GM12892 (cell line): ENCODE data around the gene YJEFN3.

ENCODE experiments used
- POLR2A ChIP-seq: IDR thresholded peaks from 2 replicates; pipeline ENCODE4 v1.6.1; 2011; ENCODE audit warnings: low read depth, low read length, control low read depth
- POLR2AphosphoS5 ChIP-seq: IDR thresholded peaks from 2 replicates; pipeline ENCODE4 v1.6.1; 2011; ENCODE audit warnings: low read depth, low read length, control low read depth
- TAF1 ChIP-seq: IDR thresholded peaks from 2 replicates; pipeline ENCODE4 v1.6.1; 2011; ENCODE audit warnings: low read depth, mild to moderate bottlenecking, control low read depth, low read length, borderline replicate concordance

DNA sequence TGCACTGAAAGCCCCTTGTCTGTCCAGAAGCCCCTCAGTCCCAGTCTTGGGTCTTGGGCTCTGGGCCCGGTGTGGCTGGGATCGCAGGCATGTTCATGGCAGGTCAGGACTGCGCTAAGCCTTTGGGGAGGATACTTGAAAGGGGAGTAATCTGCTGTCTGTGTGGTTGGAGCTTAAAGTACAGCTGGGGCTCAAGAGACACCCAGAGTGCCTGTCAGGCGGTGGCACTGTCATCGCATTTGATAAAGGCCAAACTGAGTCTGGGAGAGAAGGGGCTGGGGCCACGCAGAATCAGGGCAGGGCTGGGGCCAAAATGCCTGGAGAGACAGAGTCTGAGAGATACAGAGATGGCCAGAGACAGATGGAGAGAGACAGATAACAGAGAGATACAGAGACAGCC lies 5.1 kb downstream of the YJEFN3 start:
- TF ChIP-seq POLR2A = no peak
- TF ChIP-seq POLR2AphosphoS5 = no peak
- TF ChIP-seq TAF1 = no peak
